ENCODE measurements around the gene KCP.

- TF ChIP-seq CTCF (IDR thresholded peaks at IDR 0.05) (peak in 5 of 7 experiments; percentile 77 to 94 (median 85)), POLR2AphosphoS5 (IDR thresholded peaks at IDR 0.05) (no peak)
Observed at GRCh38 chr7:128883622-128884448, 26.7 kb downstream of the KCP start.

Data from stomach (tissue), 4 donors.